ENCODE measurements around the gene PLP1. TPM values are rescaled to one million over a fixed set of nuclear protein-coding genes. Genes with fewer than 3 reads are reported as not detected.
A peak's percentile ranks its signal among the peaks of the same experiment; 100 is the strongest.

PLP1 gene
- polyA plus RNA-seq, 2 of the 4 experiments (the other 2 are of a cell fraction), result not detected

- 25% methylated on average over 4 of the region's 4 CpGs for whole genome bisulfite sequencing (ENCODE audit: missing lambda C conversion rate)
- Histone ChIP-seq H3K4me1 (no peaks in the 10 kb centered on the region), H3K4me3 (no peak overlapping the region), H3K9me3 (no peaks in the 10 kb centered on the region), H3K4me2 (no peak overlapping the region), H3K27ac (no peak overlapping the region)
- POLR2A ChIA-PET, result no interaction called here
- FAIRE-seq, result no peak
- TF ChIP-seq ZSCAN20 (CRISPR knock-in tag; IDR thresholded peaks at IDR 0.05) (no peak), ZNF302 (CRISPR knock-in tag; IDR thresholded peaks at IDR 0.05) (no peak), ZFP36 (IDR thresholded peaks at IDR 0.05; ENCODE audit: borderline replicate concordance, partially characterized antibody) (no peak), PBX3 (IDR thresholded peaks at IDR 0.05) (no peak), CEBPB (IDR thresholded peaks at IDR 0.05) (no peak), TP53 (CRISPR knock-in tag; IDR thresholded peaks at IDR 0.05) (no peak), HOXB13 (CRISPR knock-in tag; IDR thresholded peaks at IDR 0.05; ENCODE audit: low read depth) (no peak), TFCP2L1 (CRISPR knock-in tag; IDR thresholded peaks at IDR 0.05) (no peak), BCL3 (IDR thresholded peaks at IDR 0.05) (no peak), REST (IDR thresholded peaks at IDR 0.05) (no peak), HOXA7 (CRISPR knock-in tag; IDR thresholded peaks at IDR 0.05) (no peak), POLR2AphosphoS2 (conservative IDR thresholded peaks at IDR 0.05; ENCODE audit: low read length) (no peak), RCOR1 (IDR thresholded peaks at IDR 0.05; ENCODE audit: low read depth, low read length) (no peak), RARB (CRISPR knock-in tag; IDR thresholded peaks at IDR 0.05) (no peak), CBX8 (IDR thresholded peaks at IDR 0.05) (no peak)
- no peak for ATAC-seq
- CTCF ChIA-PET, result no interaction called here
- DNase-seq (ENCODE audit: low read depth in 1 of 2, low spot score in 1 of 2), result no peak
Observed at GRCh38 chrX:103734125-103734760, 42.4 kb upstream of the PLP1 start.

- DNase-seq (ENCODE audit: low read depth in 1 of 2, low spot score in 1 of 2) (no peak), ATAC-seq (no peak), FAIRE-seq (peak; percentile 13)
- POLR2A ChIA-PET, result no interaction called here
- Histone ChIP-seq H3K27ac (no peak overlapping the region), H3K4me2 (no peak overlapping the region), H3K4me3 (no peak overlapping the region), H3K9me3 (no peaks in the 10 kb centered on the region), H3K4me1 (no peaks in the 10 kb centered on the region)
- CTCF ChIA-PET, result no interaction called here
- TF ChIP-seq RAD21 (conservative IDR thresholded peaks at IDR 0.05 in 1 of 2, IDR thresholded peaks at IDR 0.05 in 1 of 2) (no peak), HEYL (CRISPR knock-in tag; IDR thresholded peaks at IDR 0.05) (no peak), JUN (IDR thresholded peaks at IDR 0.05) (no peak), MYC (IDR thresholded peaks at IDR 0.05; ENCODE audit: borderline replicate concordance, low read length) (no peak), NR3C1 (IDR thresholded peaks at IDR 0.05) (no peak), RFX5 (IDR thresholded peaks at IDR 0.05) (no peak), CTCF (IDR thresholded peaks at IDR 0.05) (no peak), TFCP2L1 (CRISPR knock-in tag; IDR thresholded peaks at IDR 0.05) (no peak), RNF2 (IDR thresholded peaks at IDR 0.05; ENCODE audit: borderline replicate concordance, low read depth) (no peak), CEBPB (IDR thresholded peaks at IDR 0.05) (no peak), PHF8 (IDR thresholded peaks at IDR 0.05; ENCODE audit: borderline replicate concordance, low read depth) (no peak), CBX2 (IDR thresholded peaks at IDR 0.05; ENCODE audit: borderline replicate concordance, low read depth) (no peak), MAX (IDR thresholded peaks at IDR 0.05) (no peak), HDAC2 (IDR thresholded peaks at IDR 0.05) (no peak), JUNB (IDR thresholded peaks at IDR 0.05) (no peak), KDM1A (IDR thresholded peaks at IDR 0.05; ENCODE audit: low read depth) (no peak), EP300 (IDR thresholded peaks at IDR 0.05) (no peak), RCOR1 (IDR thresholded peaks at IDR 0.05; ENCODE audit: low read depth, low read length) (no peak)
Observed at GRCh38 chrX:103737696-103738095, 38.9 kb upstream of the PLP1 start.

Data from A549 (cell line).